GM12872 (cell line): ENCODE results near the gene UGT3A2.

Experiments
- TF ChIP-seq, protein P1 (sequence below): IDR thresholded peaks from 3 replicates; pipeline ENCODE4 v1.5.1; 2011; ENCODE audit warnings: low read depth, mild to moderate bottlenecking, low read length, moderate library complexity; ENCODE audit not compliant: insufficient read depth

Gene UGT3A2, protein sequence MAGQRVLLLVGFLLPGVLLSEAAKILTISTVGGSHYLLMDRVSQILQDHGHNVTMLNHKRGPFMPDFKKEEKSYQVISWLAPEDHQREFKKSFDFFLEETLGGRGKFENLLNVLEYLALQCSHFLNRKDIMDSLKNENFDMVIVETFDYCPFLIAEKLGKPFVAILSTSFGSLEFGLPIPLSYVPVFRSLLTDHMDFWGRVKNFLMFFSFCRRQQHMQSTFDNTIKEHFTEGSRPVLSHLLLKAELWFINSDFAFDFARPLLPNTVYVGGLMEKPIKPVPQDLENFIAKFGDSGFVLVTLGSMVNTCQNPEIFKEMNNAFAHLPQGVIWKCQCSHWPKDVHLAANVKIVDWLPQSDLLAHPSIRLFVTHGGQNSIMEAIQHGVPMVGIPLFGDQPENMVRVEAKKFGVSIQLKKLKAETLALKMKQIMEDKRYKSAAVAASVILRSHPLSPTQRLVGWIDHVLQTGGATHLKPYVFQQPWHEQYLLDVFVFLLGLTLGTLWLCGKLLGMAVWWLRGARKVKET

DNA sequence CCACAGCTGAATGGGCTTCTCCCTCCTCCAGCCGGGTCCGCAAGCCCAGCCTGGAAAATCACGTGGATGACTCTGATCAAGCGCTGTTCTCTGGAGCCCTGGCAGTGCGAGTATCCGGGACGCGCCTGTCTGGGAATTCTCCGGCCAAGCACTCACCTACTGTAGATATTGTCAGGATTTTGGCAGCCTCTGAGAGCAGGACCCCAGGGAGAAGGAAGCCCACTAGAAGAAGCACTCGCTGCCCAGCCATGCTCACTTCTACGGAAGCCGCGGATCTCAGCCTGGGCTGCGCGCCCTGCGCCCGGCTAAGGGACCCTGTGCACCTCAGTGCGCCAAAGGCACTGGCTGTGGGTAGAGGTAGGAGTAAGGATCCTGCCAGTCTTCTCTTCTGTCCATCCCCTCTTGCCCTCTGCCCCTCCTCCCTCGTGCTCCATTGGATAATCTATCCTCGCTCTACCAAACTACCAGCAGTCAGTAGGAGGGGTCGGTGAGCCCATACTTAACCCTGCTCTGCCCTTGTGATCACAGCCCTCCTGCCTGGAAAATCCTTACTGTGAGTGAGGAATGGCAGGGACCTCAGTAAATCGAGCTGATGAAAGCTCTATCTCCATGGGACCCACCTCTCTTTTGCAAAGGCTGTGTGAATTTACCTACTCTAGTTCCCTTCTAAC lies at the start of gene UGT3A2:
UGT3A2 (minus strand) TSS at position 343 of the 671 bp plus-strand sequence; CDS start at position 250, 93 bp downstream.
- TF ChIP-seq, protein P1, sequence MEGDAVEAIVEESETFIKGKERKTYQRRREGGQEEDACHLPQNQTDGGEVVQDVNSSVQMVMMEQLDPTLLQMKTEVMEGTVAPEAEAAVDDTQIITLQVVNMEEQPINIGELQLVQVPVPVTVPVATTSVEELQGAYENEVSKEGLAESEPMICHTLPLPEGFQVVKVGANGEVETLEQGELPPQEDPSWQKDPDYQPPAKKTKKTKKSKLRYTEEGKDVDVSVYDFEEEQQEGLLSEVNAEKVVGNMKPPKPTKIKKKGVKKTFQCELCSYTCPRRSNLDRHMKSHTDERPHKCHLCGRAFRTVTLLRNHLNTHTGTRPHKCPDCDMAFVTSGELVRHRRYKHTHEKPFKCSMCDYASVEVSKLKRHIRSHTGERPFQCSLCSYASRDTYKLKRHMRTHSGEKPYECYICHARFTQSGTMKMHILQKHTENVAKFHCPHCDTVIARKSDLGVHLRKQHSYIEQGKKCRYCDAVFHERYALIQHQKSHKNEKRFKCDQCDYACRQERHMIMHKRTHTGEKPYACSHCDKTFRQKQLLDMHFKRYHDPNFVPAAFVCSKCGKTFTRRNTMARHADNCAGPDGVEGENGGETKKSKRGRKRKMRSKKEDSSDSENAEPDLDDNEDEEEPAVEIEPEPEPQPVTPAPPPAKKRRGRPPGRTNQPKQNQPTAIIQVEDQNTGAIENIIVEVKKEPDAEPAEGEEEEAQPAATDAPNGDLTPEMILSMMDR: no peak

GRCh38 chr5:36111238-36111637 lies 44.6 kb upstream of the UGT3A2 start:
- TF ChIP-seq, protein P1: no peak

DNA sequence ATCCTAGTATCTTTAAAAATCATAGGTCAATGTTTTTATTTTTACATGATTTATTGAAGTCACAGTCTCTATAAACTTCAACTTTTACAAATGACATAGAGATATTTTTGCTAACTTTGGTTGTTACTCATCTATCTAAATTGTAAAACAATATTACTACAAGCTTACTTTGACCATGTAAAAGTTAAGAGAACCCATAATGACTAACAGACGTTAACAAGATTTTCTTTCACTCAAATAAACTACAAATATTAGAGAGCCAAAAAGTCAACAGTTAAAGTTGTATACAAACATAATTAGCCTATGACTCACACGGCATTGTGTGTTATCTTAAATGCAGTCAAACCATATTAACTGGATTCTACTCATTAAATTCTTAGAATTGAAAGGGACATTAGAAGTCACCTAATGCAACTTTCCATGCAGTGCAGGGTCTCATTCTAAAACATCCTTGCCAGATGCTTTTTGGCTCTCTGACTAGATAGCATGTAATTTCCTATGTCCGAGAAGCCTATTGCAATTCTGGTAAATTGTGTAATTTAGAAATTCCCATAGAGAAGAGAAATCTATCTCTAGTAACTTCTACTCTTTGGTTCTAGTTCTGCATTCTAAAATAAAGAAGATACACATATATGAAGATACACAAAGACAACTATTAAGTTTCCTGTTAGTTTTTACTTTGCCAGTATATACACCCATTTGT lies 42.2 kb upstream of the UGT3A2 start:
- TF ChIP-seq, protein P1: no peak

DNA sequence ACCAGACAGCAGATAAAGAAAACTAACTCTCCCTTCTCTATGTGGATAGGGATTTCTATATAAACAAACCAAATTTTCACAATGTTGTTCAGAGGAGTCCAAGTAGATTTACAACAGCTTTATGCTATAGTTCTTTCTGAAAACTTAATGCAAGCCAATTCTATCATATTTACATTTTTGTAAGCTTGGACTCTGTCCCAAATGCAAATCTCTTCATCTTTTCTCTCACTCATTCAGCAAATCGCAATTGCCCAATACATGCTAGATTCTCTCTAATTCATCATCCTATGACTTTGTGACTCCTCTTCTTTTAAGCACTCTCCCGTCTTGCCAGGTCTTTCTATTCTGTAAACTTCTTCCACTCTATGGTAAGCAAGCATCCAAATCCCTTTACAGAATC lies 39.1 kb upstream of the UGT3A2 start:
- TF ChIP-seq, protein P1: no peak

DNA sequence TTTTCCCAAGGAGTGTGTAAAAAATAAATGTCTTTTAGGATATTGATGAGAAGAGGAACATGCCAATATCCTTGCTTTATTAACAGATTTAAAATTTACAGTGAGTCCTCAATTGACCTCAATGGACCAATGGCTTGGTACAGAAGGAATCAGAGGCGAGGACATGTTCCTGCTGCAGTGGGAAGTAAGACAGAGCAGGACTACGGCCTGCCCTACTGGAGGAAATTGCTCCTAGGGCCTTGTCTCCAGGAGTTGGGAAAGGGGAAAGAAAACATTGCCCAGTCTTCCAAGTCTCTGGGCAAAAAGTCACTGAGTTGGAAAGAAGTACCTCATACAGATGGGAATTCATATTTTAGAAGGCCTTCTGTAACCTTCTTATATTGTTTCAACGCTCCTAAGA lies 33.1 kb upstream of the UGT3A2 start:
- TF ChIP-seq, protein P1: no peak

DNA sequence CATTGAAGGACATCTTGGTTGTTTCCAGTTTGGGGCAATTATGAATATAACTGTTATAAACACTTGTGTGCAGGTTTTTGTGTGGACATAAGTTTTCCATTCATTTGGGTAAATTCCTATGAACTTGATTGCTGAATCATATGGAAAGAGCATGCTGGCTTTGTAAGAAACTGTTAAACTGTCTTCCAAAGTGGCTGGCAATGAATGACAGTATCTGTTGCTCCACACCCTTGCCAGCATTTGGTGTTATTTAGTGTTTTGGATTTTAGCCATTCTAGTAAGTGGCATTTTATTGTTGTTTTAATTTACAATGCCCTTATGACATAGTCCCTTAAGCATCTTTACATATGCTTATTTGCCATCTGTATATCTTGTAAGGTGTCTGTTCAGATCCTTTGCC lies 29.8 kb upstream of the UGT3A2 start:
- TF ChIP-seq, protein P1: no peak

- TF ChIP-seq, protein P1: peak; percentile 75
These were observed 23.3 kb upstream of the UGT3A2 start for GRCh38 chr5:36089989-36090388.
